Natural killer cell (primary cell): ENCODE measurements around the gene HS3ST3A1. TPM values are rescaled to one million over a fixed set of nuclear protein-coding genes. Genes with fewer than 3 reads are reported as not detected.

Experiments
- ATAC-seq, 3 donors: fragments of 150-1000 bp in 2 of 3; fragments of 200-7000 bp in 1 of 3; cut with Tn5 transposase; 1 replicate in 1 of 3; 2 replicates in 2 of 3; pipeline ENCODE4 v1.10.0; 2021; ENCODE audit warnings: mild to moderate bottlenecking in 2 of 3, moderate library complexity in 2 of 3
- DNase-seq, 2 donors: peaks; one replicate each; pipeline versions ENCODE4 v3.0.0 to v3.0.0-alpha.2; 2013 to 2021; ENCODE audit warnings: mixed read lengths in 1 of 2
- H3K27ac ChIP-seq: one replicate; pipeline ENCODE4 v1.5.1; 2013; ENCODE audit warnings: mild to moderate bottlenecking, low read length
- H3K27me3 ChIP-seq: one replicate; pipeline ENCODE4 v1.6.1; 2013; ENCODE audit warnings: low read length; ENCODE audit not compliant: control insufficient read depth, insufficient read depth
- H3K36me3 ChIP-seq: one replicate; pipeline ENCODE4 v1.6.1; 2013; ENCODE audit warnings: low read length; ENCODE audit not compliant: control insufficient read depth, insufficient read depth
- H3K4me1 ChIP-seq: one replicate; pipeline ENCODE4 v1.6.1; 2013; ENCODE audit warnings: low read length; ENCODE audit not compliant: control insufficient read depth, insufficient read depth
- H3K4me3 ChIP-seq: one replicate; pipeline ENCODE4 v1.5.1; 2013; ENCODE audit warnings: low read length
- H3K9me3 ChIP-seq: one replicate; pipeline ENCODE4 v1.6.1; 2013; ENCODE audit warnings: low read length; ENCODE audit not compliant: control insufficient read depth, insufficient read depth
- H3K27ac Mint-ChIP-seq, 2 donors: one replicate each; pipeline ENCODE4 v1.8.0; 2022; ENCODE audit warnings: mild to moderate bottlenecking in 2 of 2, mixed read lengths in 2 of 2, moderate library complexity in 1 of 2
- H3K27me3 Mint-ChIP-seq, 2 donors: one replicate each; pipeline ENCODE4 v1.8.0; 2022; ENCODE audit warnings: low read depth in 2 of 2, mixed read lengths in 2 of 2
- H3K36me3 Mint-ChIP-seq: one replicate; pipeline ENCODE4 v1.8.0; 2022; ENCODE audit warnings: mixed read lengths
- H3K4me1 Mint-ChIP-seq, 2 donors: one replicate each; pipeline ENCODE4 v1.8.0; 2022; ENCODE audit warnings: mixed read lengths in 2 of 2
- H3K4me3 Mint-ChIP-seq: one replicate; pipeline ENCODE4 v1.8.0; 2022; ENCODE audit warnings: mild to moderate bottlenecking, moderate library complexity, mixed read lengths
- H3K9me3 Mint-ChIP-seq, 2 donors: one replicate each; pipeline ENCODE4 v1.8.0; 2022; ENCODE audit warnings: mixed read lengths in 2 of 2
- WGBS: methylation state at CpG from one replicate; pipeline ENCODE4 v1.1.7; 2013; ENCODE audit warnings: missing lambda C conversion rate; ENCODE audit not compliant: insufficient coverage; 5-methylcytosine and 5-hydroxymethylcytosine counted together
- intact Hi-C: fragments of 100-400 bp; cut with micrococcal nuclease; formaldehyde crosslinking; loops from one replicate; pipeline ENCODE4 v1.14.2; 2022
- total RNA-seq, 4 donors: library from RNA; stranded (reverse); fragments of 120-200 nt in 1 of 4; gene quantifications; one replicate each; pipeline versions ENCODE4 v1.2.3 to v1.2.4, GENCODE V29; 2013 to 2022
- TF ChIP-seq, protein P1 (sequence below): fragments of 200-600 bp; IDR thresholded peaks from one replicate; pipeline ENCODE4 v1.8.0; 2022; ENCODE audit warnings: antibody characterized with exemption

HS3ST3A1 gene
- total RNA-seq, 3 donors from 2014 or later (not counting 1 experiment from before 2014, with no cell fraction given), result 1.6 to 2.5 TPM; not detected in 1

- ATAC-seq (no peak), DNase-seq (no peak)
- intact Hi-C loops, result no loop called here
- Mint-ChIP-seq H3K4me1 (no peaks in the 10 kb centered on the region), H3K27ac (no peak overlapping the region), H3K36me3 (no peaks in the 10 kb centered on the region), H3K27me3 (peaks cover 10 to 23% of the 10 kb centered on the region in 2 donors), H3K4me3 (no peak overlapping the region), H3K9me3 (no peaks in the 10 kb centered on the region)
- Histone ChIP-seq H3K4me1 (no peaks in the 10 kb centered on the region), H3K9me3 (no peaks in the 10 kb centered on the region), H3K27me3 (no peaks in the 10 kb centered on the region), H3K4me3 (no peak overlapping the region), H3K36me3 (no peaks in the 10 kb centered on the region), H3K27ac (no peak overlapping the region)
- WGBS, result 61% methylated on average over 2 of the region's 3 CpGs
- TF ChIP-seq, protein P1, sequence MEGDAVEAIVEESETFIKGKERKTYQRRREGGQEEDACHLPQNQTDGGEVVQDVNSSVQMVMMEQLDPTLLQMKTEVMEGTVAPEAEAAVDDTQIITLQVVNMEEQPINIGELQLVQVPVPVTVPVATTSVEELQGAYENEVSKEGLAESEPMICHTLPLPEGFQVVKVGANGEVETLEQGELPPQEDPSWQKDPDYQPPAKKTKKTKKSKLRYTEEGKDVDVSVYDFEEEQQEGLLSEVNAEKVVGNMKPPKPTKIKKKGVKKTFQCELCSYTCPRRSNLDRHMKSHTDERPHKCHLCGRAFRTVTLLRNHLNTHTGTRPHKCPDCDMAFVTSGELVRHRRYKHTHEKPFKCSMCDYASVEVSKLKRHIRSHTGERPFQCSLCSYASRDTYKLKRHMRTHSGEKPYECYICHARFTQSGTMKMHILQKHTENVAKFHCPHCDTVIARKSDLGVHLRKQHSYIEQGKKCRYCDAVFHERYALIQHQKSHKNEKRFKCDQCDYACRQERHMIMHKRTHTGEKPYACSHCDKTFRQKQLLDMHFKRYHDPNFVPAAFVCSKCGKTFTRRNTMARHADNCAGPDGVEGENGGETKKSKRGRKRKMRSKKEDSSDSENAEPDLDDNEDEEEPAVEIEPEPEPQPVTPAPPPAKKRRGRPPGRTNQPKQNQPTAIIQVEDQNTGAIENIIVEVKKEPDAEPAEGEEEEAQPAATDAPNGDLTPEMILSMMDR, result no peak
Measured at GRCh38 chr17:13584701-13585080, 17.0 kb downstream of the HS3ST3A1 start.

- Histone ChIP-seq H3K27ac (no peak overlapping the region), H3K27me3 (no peaks in the 10 kb centered on the region), H3K4me1 (no peaks in the 10 kb centered on the region), H3K4me3 (no peak overlapping the region), H3K36me3 (no peaks in the 10 kb centered on the region), H3K9me3 (no peaks in the 10 kb centered on the region)
- no peak overlapping the region for H3K27ac Mint-ChIP-seq
- intact Hi-C loops, result no loop called here
- TF ChIP-seq, protein P1, result no peak
- no peak overlapping the region for H3K4me3 Mint-ChIP-seq
- no peaks in the 10 kb centered on the region for H3K36me3 Mint-ChIP-seq
- peaks cover 10 to 18% of the 10 kb centered on the region in 2 donors for H3K27me3 Mint-ChIP-seq
- WGBS, result 86% methylated on average over 3 of the region's 3 CpGs
- no peaks in the 10 kb centered on the region for H3K4me1 Mint-ChIP-seq
- no peaks in the 10 kb centered on the region for H3K9me3 Mint-ChIP-seq
- ATAC-seq (no peak), DNase-seq (no peak)
Measured at GRCh38 chr17:13583996-13584700, 17.6 kb downstream of the HS3ST3A1 start.

GRCh38 chr17:13582776-13583547, 18.8 kb downstream of the HS3ST3A1 start:
- 80% methylated on average over 9 of the region's 9 CpGs for WGBS
- no peaks in the 10 kb centered on the region for H3K36me3 ChIP-seq
- no peaks in the 10 kb centered on the region for H3K9me3 ChIP-seq

More at GRCh38 chr17:13582776-13583547, 18.8 kb downstream of the HS3ST3A1 start:
- H3K4me3 Mint-ChIP-seq, result no peak overlapping the region
- intact Hi-C loops, result no loop called here
- peaks cover 10 to 18% of the 10 kb centered on the region in 2 donors for H3K27me3 Mint-ChIP-seq
- H3K27ac Mint-ChIP-seq, result no peak overlapping the region
- no peak overlapping the region for H3K4me3 ChIP-seq
- no peaks in the 10 kb centered on the region for H3K9me3 Mint-ChIP-seq
- H3K36me3 Mint-ChIP-seq, result no peaks in the 10 kb centered on the region
- TF ChIP-seq, protein P1, result no peak
- H3K27me3 ChIP-seq, result no peaks in the 10 kb centered on the region
- no peak for DNase-seq
- H3K27ac ChIP-seq, result no peak overlapping the region
- H3K4me1 Mint-ChIP-seq, result no peaks in the 10 kb centered on the region
- H3K4me1 ChIP-seq, result no peaks in the 10 kb centered on the region
- ATAC-seq, result no peak
